Activated CD4-positive, alpha-beta T cell treated with anti-CD3 and anti-CD28 coated beads, Interleukin-2, Interleukin-6, amounts not matched to agents 100 ng/mL and 50 ng/mL, durations not matched to agents 16 hours and 8 hours (primary cell): ENCODE results near the gene ZDHHC8.

Source experiments
- DNase-seq: peaks from one replicate; pipeline ENCODE4 v3.0.0-alpha.2; 2020

The ZDHHC8 gene

GRCh38 chr22:20114506-20115475 is 16.8 kb upstream of the ZDHHC8 start:
- DNase-seq = no peak

GRCh38 chr22:20115691-20116375 is 15.8 kb upstream of the ZDHHC8 start, which contains the start of gene RANBP1:
TSS of gene RANBP1 (plus strand) at chr22:20116104. CDS start at chr22:20116185, 81 bp downstream.
- no peak for DNase-seq

- no peak for DNase-seq
Measured at GRCh38 chr22:20116376-20116950, 15.1 kb upstream of the ZDHHC8 start.

GRCh38 chr22:20116951-20117632 is 14.5 kb upstream of the ZDHHC8 start, which contains the start of gene TRMT2A:
TSS of gene TRMT2A (minus strand) at chr22:20117226. CDS start at chr22:20116906, 320 bp downstream.
- peak; percentile 98 for DNase-seq

- peak; percentile 62 for DNase-seq
Measured at GRCh38 chr22:20117633-20118299, 13.8 kb upstream of the ZDHHC8 start.

GRCh38 chr22:20118300-20119020 is 13.1 kb upstream of the ZDHHC8 start:
- peak; percentile 39 for DNase-seq

GRCh38 chr22:20121856-20122415 is 9.7 kb upstream of the ZDHHC8 start:
- no peak for DNase-seq

- DNase-seq = no peak
Measured at GRCh38 chr22:20123366-20124082, 8.1 kb upstream of the ZDHHC8 start.

- DNase-seq = no peak
Measured at GRCh38 chr22:20124083-20124787, 7.4 kb upstream of the ZDHHC8 start.

- no peak for DNase-seq
Measured at GRCh38 chr22:20125201-20126174, 6.1 kb upstream of the ZDHHC8 start.

- DNase-seq = no peak
Measured at GRCh38 chr22:20126284-20127029, 5.1 kb upstream of the ZDHHC8 start.

GRCh38 chr22:20127318-20127868 is 4.2 kb upstream of the ZDHHC8 start:
- DNase-seq = no peak

- no peak for DNase-seq
Measured at GRCh38 chr22:20127869-20128618, 3.6 kb upstream of the ZDHHC8 start.

GRCh38 chr22:20128619-20128901 is 3.0 kb upstream of the ZDHHC8 start:
- DNase-seq = no peak

GRCh38 chr22:20128902-20129746 is 2.5 kb upstream of the ZDHHC8 start:
- DNase-seq = peak; percentile 48

- DNase-seq = no peak
Measured at GRCh38 chr22:20129747-20130014, 1.9 kb upstream of the ZDHHC8 start.
